GM21423 (cell line): ENCODE data around the gene TMEM30A.
A peak's percentile ranks its signal among the peaks of the same experiment; 100 is the strongest.

Experiments used
- ATAC-seq: cut with Tn5 transposase; IDR thresholded peaks from one replicate; pipeline ENCODE4 v1.9.1; 2021; ENCODE audit warnings: mild to moderate bottlenecking, moderate library complexity; ENCODE audit not compliant: unreplicated experiment

Gene TMEM30A

DNA sequence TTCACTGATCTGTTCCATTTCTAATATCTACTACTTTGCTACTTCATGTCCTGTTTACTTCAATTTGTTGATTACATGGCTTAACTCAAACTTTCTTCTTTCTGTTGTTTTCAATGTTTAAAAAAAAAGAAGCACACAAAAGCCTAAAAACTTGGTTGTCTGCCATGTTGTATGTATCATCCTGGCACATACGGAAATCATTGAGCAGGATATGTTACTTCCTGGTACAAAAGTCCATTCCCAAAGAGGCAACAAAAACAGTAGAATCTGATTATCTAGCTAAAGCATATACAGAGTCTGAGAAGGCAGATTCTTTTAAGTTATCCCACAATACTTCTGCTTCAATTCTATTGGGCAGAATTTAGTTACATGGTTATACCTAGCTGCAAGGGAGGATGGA lies 64.2 kb downstream of the TMEM30A start:
- no peak for ATAC-seq

GRCh38 chr6:75219263-75219662 lies 65.3 kb downstream of the TMEM30A start:
- ATAC-seq: no peak

GRCh38 chr6:75217193-75217592 lies 67.4 kb downstream of the TMEM30A start:
- no peak for ATAC-seq

DNA sequence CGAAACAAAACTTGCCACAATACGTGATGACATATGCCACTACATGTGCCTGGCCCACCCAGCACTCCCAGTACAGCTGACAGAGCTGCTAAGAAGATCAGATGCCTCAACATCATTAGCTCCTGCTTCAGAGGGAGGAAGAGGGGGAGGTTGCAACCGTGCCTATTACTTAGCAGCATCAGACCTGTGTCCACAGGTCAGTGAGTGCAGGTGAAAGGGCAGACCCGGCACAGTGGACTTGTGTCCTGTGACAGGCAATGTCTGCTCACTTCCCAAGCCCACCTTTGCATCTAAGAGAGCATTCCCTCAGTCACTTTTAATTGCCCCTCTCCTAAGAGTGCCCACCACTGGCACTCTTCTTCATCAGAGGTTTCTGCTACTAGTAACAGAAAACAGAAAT lies 69.3 kb downstream of the TMEM30A start:
- ATAC-seq: no peak

DNA sequence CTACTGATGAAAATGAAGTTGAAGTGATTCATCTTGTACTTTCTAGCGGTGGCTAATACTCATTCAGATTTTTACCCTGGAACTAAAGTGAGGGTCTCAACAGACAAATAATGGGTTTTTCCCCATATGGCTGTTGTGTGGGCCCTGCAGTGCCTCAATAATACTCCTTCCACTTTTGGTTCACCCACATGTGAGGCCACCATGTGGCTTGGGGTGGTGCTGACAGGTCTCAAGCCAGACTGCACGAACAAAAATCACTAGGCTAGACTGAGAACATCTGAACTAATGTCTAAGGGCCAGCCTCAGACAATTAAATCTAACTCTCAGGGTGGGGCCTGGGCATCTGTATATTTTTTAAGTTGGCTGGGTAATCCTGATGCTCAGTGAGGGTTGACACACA lies 70.9 kb downstream of the TMEM30A start:
- no peak for ATAC-seq

- no peak for ATAC-seq
These were observed 71.5 kb downstream of the TMEM30A start for GRCh38 chr6:75213112-75213511.

DNA sequence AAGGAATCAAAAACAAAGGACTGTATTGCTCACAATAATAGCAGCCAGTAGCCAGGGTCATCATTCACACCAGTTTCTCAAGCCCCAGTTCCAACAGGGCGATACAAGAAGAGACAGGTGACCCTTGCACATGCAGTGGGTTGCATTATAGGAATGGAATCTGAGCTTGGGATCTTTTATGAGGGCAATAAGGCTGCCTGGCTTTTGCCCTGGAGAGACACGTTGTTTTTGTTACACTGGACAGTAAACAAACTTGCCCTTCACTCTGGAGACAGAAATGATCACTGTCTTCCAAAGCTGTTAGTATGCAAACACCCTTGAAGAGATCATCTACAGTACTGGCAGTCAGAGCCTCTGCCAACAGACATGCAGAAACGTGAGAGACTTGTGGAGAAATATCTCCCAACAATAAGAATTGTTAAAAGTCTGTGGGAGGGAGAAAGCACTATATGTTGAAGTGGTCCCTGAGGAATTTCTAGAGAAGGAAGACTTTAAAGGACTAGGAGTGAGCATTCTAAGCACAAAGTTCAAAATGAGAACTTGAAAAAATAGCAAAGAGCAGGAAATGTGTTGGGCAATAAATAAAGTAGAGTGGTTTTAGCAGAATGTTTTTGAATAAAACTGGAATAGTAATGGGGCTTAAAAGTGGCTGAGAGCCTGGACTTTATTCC lies 72.5 kb downstream of the TMEM30A start:
- ATAC-seq: no peak

DNA sequence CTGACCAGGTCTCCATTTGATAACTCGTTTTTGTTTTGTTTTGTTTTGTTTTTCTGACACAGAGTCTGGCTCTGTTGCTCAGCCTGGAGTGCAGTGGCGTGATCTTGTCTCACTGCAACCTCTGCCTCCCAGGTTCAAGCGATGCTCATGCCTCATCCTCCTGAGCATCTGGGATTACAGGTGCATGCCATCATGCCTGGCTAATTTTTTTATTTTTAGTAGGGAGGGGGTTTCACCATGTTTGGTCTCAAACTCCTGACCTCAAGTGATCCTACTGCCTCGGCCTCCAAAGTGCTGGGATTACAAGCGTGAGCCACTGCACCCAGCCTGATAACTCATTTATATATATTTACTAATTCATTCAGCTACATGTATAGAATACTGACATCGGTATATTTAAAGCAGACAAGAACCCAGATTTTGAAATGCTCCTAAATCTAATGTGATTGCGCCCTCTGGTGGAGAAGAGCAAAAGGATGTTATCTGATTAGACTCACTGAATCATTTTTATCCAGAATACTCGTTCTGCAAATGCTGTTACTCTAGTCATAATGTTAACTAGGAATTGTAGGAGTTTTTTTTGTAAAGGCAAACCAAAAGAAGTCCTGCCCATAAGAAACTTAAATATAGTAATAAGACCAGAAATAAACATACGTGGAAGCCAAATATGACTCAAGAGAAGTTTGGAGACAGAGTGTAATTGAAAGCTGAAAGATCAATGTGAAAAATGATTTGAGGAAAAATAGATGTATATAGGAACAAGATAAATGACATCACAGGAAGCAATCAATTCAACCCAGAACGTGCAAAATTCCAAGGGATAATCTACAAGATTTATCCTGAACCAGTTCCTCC lies 73.5 kb downstream of the TMEM30A start:
- no peak for ATAC-seq

GRCh38 chr6:75209184-75209723 lies 75.3 kb downstream of the TMEM30A start:
- no peak for ATAC-seq

DNA sequence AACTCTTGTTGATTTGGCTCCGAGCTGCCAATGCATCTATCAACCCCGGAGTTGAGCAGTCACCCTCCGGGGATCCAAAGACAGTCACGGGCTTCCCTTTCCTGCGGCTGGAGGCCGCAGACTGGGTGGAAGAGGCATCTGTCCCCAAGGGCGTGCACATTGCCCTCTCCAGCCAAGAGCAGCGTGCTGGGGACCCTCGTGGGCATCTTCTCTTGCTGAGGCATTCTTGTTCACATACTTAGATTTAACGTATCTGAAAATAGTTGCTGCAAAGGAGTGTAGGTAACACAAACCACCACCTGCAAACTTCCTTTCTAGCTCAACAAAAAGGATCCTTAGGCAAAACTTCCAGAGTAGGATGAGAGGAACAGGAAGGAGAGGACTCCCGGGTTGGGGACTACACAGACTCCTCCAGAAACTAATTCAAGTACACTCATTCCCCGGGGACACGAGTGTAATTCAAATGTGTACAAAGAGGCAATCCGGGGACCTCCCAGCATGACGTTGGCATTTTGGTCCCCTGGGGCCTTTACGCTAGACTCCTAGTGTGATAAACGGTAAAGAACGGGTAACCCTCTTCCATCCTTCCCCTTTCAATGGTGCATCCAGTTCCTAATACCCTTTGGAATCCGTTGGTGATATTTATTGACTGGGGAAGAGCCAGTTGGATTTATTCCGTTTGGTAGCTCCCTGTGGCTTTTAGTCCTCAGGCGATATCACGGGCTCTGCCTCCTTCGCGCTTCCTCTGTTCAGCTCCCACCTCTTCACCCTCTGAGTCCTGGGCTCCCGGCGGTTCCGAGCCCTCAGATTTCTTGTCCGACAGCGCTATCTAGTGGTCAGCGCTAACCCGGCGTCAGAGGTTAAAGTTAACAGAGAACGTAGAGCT lies 76.1 kb downstream of the TMEM30A start:
- ATAC-seq: peak; percentile 76

- ATAC-seq: no peak
These were observed 77.8 kb downstream of the TMEM30A start for GRCh38 chr6:75206576-75207342.

DNA sequence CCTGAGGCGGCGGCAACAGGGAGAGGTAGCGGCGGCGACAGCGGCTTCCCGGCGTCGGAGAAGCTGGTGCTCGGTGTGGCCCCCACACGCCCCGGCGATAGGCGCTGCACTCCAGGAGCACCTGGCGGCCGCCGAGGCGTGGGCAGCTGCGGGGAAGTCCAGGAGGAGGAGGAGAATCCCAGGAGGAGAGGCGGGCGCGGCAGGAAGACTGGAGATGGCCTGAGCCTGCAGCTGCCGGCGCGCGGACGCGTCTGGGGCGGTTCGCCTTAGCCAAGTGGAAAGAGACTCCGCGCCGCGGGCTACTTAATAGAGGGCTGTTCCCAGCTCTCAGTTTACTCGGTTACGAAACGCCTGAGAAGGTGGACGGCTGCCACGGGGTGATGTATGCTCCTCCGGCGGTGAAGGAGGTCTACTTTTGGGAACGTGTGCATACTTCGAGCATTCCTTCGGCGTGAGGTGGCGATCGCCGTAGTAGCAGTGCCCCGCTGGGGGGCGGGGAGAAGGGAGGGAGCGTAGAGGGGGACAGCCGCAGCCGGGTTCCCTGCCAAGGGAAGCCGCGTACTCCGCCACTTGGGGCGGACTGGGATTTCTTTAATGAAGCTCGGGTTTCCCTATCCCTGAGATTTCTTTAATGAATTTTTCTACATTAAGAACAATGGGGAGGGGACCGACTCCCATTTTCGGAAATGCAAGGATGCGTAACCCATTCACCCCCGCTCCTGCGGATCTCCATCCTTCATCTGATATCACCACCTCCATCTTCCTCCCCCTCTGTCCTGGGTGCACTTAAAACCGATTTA lies 78.6 kb downstream of the TMEM30A start, which contains the start of gene COL12A1:
COL12A1 (minus strand) TSS at position 278 of the 800 bp plus-strand sequence. CDS start 3,261 bp downstream, outside the sequence.
- ATAC-seq: no peak

- no peak for ATAC-seq
These were observed 79.4 kb downstream of the TMEM30A start for GRCh38 chr6:75204959-75205775.

- ATAC-seq: no peak
These were observed 80.2 kb downstream of the TMEM30A start for GRCh38 chr6:75204217-75204958.

GRCh38 chr6:75203721-75204120 lies 80.9 kb downstream of the TMEM30A start:
- ATAC-seq: no peak
